Retina (tissue), 1 donor: ENCODE results near the gene CFAP210.
"Not testable (repeated sequence)": the region's sequence is repeated elsewhere in the genome, so short reads cannot be mapped to it uniquely, and the experiment has no call there.

ENCODE experiments used
- DNase-seq: peaks from one replicate; pipeline ENCODE4 v3.0.0-alpha.2; 2016

CFAP210 gene

GRCh38 chr2:169670215-169670651, 24.0 kb downstream of the CFAP210 start:
- no peak for DNase-seq

- DNase-seq = no peak
Observed at GRCh38 chr2:169667583-169667982, 26.6 kb downstream of the CFAP210 start.

GRCh38 chr2:169664978-169665930, 29.0 kb downstream of the CFAP210 start:
- no peak for DNase-seq

GRCh38 chr2:169664600-169664977, 29.6 kb downstream of the CFAP210 start:
- no peak for DNase-seq

- no peak for DNase-seq
Observed at GRCh38 chr2:169663247-169663646, 31.0 kb downstream of the CFAP210 start.

GRCh38 chr2:169662744-169663143, 31.5 kb downstream of the CFAP210 start:
- no peak for DNase-seq

GRCh38 chr2:169661265-169661664, 32.9 kb downstream of the CFAP210 start:
- no peak for DNase-seq

- DNase-seq = no peak
Observed at GRCh38 chr2:169659320-169659719, 34.9 kb downstream of the CFAP210 start.

GRCh38 chr2:169658877-169659276, 35.3 kb downstream of the CFAP210 start:
- no peak for DNase-seq

GRCh38 chr2:169656164-169656563, 38.0 kb downstream of the CFAP210 start:
- DNase-seq = no peak

GRCh38 chr2:169653636-169654035, 40.6 kb downstream of the CFAP210 start:
- no peak for DNase-seq

- no peak for DNase-seq
Observed at GRCh38 chr2:169649278-169649677, 44.9 kb downstream of the CFAP210 start.

- DNase-seq = no peak
Observed at GRCh38 chr2:169647496-169647895, 46.7 kb downstream of the CFAP210 start.

- DNase-seq = no peak
Observed at GRCh38 chr2:169644173-169644572, 50.0 kb downstream of the CFAP210 start.

- DNase-seq = no peak
Observed at GRCh38 chr2:169641464-169641863, 52.7 kb downstream of the CFAP210 start.

GRCh38 chr2:169640104-169640503, 54.1 kb downstream of the CFAP210 start:
- no peak for DNase-seq

GRCh38 chr2:169637620-169638019, 56.6 kb downstream of the CFAP210 start:
- DNase-seq = no peak

- DNase-seq = no peak
Observed at GRCh38 chr2:169636440-169637097, 57.6 kb downstream of the CFAP210 start.

GRCh38 chr2:169625781-169626180, 68.4 kb downstream of the CFAP210 start:
- no peak for DNase-seq

- no peak for DNase-seq
Observed at GRCh38 chr2:169623235-169623634, 71.0 kb downstream of the CFAP210 start.

GRCh38 chr2:169620509-169620908, 73.7 kb downstream of the CFAP210 start:
- DNase-seq = no peak

- DNase-seq = no peak
Observed at GRCh38 chr2:169619946-169620345, 74.3 kb downstream of the CFAP210 start.

- not testable (repeated sequence) for DNase-seq
Observed at GRCh38 chr2:169615982-169616381, 78.2 kb downstream of the CFAP210 start.

- no peak for DNase-seq
Observed at GRCh38 chr2:169613876-169614275, 80.3 kb downstream of the CFAP210 start.
